A549 (cell line): ENCODE measurements around the gene SEMA3E.

Experiments
- BHLHE40 ChIP-seq: IDR thresholded peaks from 2 replicates; pipeline ENCODE4 v1.6.1; 2012; ENCODE audit warnings: low read depth, low read length, inconsistent platforms
- EP300 ChIP-seq, 2 experiments: fragments of >200 bp; sonication (Bioruptor Twin); formaldehyde crosslinking; IDR thresholded peaks; 2 replicates in 1 of 2; 3 replicates in 1 of 2; pipeline ENCODE4 v1.6.1; 2016 to 2017
- JUNB ChIP-seq: fragments of >200 bp; sonication (Bioruptor Twin); formaldehyde crosslinking; IDR thresholded peaks from 2 replicates; pipeline ENCODE4 v1.6.1; 2016
- MYC ChIP-seq: IDR thresholded peaks from 2 replicates; pipeline ENCODE4 v1.6.1; 2012; ENCODE audit warnings: mild to moderate bottlenecking, inconsistent platforms, low read length, improper control_type of control experiment, borderline replicate concordance
- PHF8 ChIP-seq: fragments of 200-600 bp; sonication (generic); IDR thresholded peaks from 2 replicates; pipeline ENCODE4 v1.6.1; 2016; ENCODE audit warnings: low read depth, mild to moderate bottlenecking, antibody characterized with exemption, moderate library complexity, borderline replicate concordance
- TF ChIP-seq, protein P1 (sequence below): fragments of >200 bp; sonication (Bioruptor Twin); formaldehyde crosslinking; IDR thresholded peaks from 3 replicates; pipeline ENCODE4 v1.5.1; 2016

DNA sequence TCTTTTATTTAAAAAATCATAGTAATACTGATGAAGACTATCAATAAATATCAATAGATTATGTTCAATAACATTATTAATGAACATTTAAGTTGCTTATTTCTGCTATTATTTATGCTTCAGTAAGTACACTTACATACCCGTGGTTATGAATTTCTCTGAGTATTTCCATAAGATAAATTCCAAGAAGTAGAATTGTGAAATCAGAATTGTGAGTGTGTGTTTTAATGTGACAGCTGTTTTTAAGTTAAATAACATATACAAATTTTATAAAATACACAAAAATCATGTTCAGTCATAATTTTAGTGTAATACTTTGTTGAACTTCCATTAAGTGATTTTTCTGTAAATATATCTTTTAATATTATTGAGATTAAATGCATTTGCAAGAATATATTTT, 37.5 kb upstream of the SEMA3E start:
- TF ChIP-seq, protein P1, sequence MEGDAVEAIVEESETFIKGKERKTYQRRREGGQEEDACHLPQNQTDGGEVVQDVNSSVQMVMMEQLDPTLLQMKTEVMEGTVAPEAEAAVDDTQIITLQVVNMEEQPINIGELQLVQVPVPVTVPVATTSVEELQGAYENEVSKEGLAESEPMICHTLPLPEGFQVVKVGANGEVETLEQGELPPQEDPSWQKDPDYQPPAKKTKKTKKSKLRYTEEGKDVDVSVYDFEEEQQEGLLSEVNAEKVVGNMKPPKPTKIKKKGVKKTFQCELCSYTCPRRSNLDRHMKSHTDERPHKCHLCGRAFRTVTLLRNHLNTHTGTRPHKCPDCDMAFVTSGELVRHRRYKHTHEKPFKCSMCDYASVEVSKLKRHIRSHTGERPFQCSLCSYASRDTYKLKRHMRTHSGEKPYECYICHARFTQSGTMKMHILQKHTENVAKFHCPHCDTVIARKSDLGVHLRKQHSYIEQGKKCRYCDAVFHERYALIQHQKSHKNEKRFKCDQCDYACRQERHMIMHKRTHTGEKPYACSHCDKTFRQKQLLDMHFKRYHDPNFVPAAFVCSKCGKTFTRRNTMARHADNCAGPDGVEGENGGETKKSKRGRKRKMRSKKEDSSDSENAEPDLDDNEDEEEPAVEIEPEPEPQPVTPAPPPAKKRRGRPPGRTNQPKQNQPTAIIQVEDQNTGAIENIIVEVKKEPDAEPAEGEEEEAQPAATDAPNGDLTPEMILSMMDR = no peak
- TF ChIP-seq PHF8 = no peak
- no peak for TF ChIP-seq EP300 (IDR thresholded peaks at IDR 0.05)
- no peak for TF ChIP-seq BHLHE40
- TF ChIP-seq MYC = no peak
- TF ChIP-seq JUNB = no peak
